Mesodermal cell (in vitro differentiated cells): ENCODE measurements around the gene PTPRN2.

Experiments used
- H3K27ac ChIP-seq: 2 replicates; pipeline ENCODE4 v1.7.0; 2013; ENCODE audit warnings: mild to moderate bottlenecking, low read depth, low read length, moderate library complexity; ENCODE audit not compliant: severe bottlenecking
- H3K36me3 ChIP-seq: 2 replicates; pipeline ENCODE4 v1.7.1; 2013; ENCODE audit warnings: mild to moderate bottlenecking, low read length, moderate library complexity; ENCODE audit not compliant: control insufficient read depth, insufficient read depth
- H3K4me1 ChIP-seq: one replicate; pipeline ENCODE4 v1.7.1; 2013; ENCODE audit warnings: mild to moderate bottlenecking, low read length; ENCODE audit not compliant: insufficient read depth, control insufficient read depth, poor library complexity, severe bottlenecking
- H3K4me3 ChIP-seq: 2 replicates; pipeline ENCODE4 v1.7.0; 2013; ENCODE audit warnings: low read length, control low read depth, mild to moderate bottlenecking; ENCODE audit not compliant: insufficient read depth, poor library complexity, severe bottlenecking; ENCODE audit errors: extremely low read depth
- H3K9me3 ChIP-seq: 2 replicates; pipeline ENCODE4 v1.7.1; 2013; ENCODE audit warnings: mild to moderate bottlenecking, low read length, moderate library complexity; ENCODE audit not compliant: control insufficient read depth
- WGBS, 2 experiments: methylation state at CpG; one replicate each; pipeline ENCODE4 v1.1.5; 2013; ENCODE audit warnings: missing lambda C conversion rate in 2 of 2; ENCODE audit not compliant: insufficient coverage in 2 of 2; 5-methylcytosine and 5-hydroxymethylcytosine counted together

The PTPRN2 gene

DNA sequence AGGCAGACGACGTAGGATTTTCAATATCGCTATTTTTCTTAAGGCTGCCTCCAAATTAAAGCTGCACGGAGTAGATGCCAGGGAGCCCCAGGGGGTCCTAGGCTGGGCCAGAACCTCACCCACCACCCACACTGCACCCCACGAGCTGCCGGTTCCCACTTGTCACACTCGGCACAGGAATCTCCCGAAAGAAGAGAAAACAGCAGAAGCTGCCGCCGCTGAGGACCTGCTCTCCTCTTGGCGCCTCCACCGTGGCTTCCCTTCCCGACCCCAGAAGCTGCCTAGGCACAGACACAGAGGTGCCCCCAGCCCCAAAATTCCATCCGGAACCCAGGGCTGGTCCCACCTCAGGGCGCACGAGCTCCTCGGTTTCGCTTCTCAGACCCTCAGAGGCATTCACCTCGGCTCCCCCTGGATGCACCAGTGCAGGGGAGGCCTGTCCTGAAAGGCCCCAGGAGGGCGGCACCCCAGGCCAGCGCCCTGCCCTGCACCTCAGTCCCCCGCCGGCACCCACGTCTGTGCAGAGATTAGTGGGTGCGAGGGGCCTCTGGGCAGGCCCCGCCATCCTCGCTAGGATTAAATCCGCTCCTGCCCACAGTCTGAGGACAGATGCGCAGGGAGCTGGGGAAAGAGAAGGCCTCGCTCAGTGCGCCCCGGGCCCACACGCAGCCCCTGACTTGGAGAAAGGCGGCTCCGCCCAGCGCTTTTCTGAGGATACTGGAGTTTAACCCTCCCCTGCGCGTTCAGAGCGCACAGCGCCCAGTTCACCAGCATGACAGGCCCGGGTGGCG is 99.2 kb downstream of the PTPRN2 start:
- WGBS, 2 experiments = 88% methylated on average over 36 to 39 of the region's 42 CpGs
- Histone ChIP-seq H3K9me3 (peaks cover 89% of the 10 kb centered on the region), H3K4me1 (no peaks in the 10 kb centered on the region), H3K36me3 (no peaks in the 10 kb centered on the region), H3K27ac (no peak overlapping the region), H3K4me3 (no peak overlapping the region)

- no peak overlapping the region for H3K4me3 ChIP-seq
- peaks cover 92% of the 10 kb centered on the region for H3K9me3 ChIP-seq
- no peaks in the 10 kb centered on the region for H3K4me1 ChIP-seq
- no peak overlapping the region for H3K27ac ChIP-seq
- 89 to 92% methylated on average over 13 to 17 of the region's 18 CpGs for WGBS, 2 experiments
- H3K36me3 ChIP-seq = no peaks in the 10 kb centered on the region
Observed at GRCh38 chr7:158487631-158488151, 99.9 kb downstream of the PTPRN2 start.

DNA sequence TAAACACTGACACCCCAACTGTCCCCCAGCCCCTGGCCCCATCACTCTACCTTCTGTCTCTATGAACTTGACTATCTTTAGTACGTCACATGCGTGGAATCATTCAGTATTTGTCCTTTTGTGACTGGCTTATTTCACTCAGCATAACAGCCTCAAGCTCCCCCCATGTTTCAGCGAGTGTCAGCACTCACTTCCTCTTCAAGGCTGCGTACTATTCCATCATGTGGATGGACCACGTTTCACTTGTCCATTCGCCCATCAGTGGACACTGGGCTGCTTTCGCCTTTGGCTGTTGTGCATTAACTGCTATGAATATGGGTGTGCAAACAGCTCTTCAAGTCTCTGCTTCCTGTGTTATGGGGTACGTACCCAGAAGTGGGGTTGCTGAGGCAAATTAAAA is 100.7 kb downstream of the PTPRN2 start:
- H3K9me3 ChIP-seq = peaks cover 91% of the 10 kb centered on the region
- no peak overlapping the region for H3K4me3 ChIP-seq
- no peak overlapping the region for H3K27ac ChIP-seq
- 70 to 76% methylated on average over 5 of the region's 8 CpGs for WGBS, 2 experiments
- no peaks in the 10 kb centered on the region for H3K4me1 ChIP-seq
- H3K36me3 ChIP-seq = no peaks in the 10 kb centered on the region

DNA sequence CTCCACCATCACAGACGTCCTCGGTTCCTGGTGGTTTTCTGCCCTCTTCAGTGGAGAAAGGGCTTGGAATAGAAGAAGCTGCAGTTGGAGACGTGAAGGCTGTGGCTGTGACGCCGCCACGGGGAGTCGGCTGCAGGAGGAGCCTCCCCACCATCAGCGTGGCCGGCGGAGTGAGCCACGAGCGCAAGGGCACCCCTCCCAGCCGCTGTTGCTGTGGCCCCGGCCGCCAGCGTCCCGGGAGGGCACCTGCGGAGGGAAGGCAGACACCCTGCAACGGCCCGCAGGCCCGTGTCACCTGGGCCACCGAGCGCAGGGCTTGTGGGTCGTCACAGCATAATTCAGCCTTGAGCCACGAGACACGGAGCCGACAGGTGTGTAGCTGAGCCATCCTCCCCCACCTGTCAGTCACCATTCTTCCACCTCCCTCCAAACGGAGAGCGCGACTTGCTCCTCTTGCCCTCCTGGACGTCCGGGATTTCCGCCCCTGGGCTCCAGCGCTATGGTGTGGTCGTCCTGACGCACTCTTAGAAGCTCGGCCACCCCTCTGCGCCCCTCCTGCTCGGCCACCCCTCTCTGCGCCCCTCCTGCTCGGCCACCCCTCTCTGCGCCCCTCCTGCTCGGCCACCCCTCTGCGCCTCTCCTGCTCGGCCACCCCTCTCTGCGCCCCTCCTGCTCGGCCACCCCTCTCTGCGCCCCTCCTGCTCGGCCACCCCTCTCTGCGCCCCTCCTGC is 102.7 kb downstream of the PTPRN2 start:
- H3K4me3 ChIP-seq = no peak overlapping the region
- H3K9me3 ChIP-seq = peaks cover 85% of the 10 kb centered on the region
- H3K4me1 ChIP-seq = no peaks in the 10 kb centered on the region
- H3K36me3 ChIP-seq = no peaks in the 10 kb centered on the region
- WGBS, 2 experiments = 86 to 90% methylated on average over 31 to 40 of the region's 50 CpGs
- no peak overlapping the region for H3K27ac ChIP-seq

DNA sequence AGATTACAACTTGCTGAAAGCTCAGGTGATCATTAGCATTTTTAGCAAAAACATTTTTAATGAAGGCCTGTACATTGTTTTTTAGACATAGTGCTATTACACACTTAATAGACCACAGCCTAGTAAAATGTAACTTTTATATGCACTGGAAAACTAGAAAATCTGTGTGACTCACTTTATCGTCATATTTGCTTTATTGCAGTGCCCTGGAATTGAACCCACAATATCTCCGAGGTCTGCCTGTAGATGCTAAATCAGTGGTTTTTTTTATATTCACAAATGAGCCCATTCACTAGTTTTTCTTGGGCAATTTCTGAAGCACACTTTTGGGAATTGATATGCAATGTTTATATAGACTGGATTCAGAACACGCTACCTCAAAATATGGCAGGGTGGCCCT is 105.1 kb downstream of the PTPRN2 start:
- Histone ChIP-seq H3K9me3 (peaks cover 87% of the 10 kb centered on the region), H3K36me3 (no peaks in the 10 kb centered on the region), H3K4me3 (no peak overlapping the region), H3K4me1 (no peaks in the 10 kb centered on the region), H3K27ac (no peak overlapping the region)
- 86 to 91% methylated on average over 1 to 3 of the region's 3 CpGs for WGBS, 2 experiments

DNA sequence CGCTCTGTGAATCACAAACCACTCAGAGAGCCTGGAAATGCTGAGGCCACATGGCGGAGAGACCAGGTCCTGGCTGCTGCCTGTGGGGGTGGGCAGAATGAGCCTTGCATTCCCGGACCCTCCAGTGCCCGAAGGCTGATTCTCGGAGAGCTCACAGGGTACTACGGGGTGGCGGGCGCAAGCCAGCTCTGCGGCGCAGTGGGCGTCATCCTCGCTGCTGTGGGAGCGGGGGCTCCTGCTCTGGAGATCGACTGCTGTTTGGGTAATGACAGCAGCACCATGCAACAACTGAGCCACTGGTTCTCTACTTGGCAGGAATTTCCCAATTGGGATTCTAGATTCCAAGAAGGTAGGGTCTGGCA is 108.0 kb downstream of the PTPRN2 start:
- Histone ChIP-seq H3K36me3 (no peaks in the 10 kb centered on the region), H3K4me3 (no peak overlapping the region), H3K9me3 (peaks cover 83% of the 10 kb centered on the region), H3K27ac (no peak overlapping the region), H3K4me1 (no peaks in the 10 kb centered on the region)
- WGBS, 2 experiments = 88 to 89% methylated on average over 11 to 12 of the region's 14 CpGs

DNA sequence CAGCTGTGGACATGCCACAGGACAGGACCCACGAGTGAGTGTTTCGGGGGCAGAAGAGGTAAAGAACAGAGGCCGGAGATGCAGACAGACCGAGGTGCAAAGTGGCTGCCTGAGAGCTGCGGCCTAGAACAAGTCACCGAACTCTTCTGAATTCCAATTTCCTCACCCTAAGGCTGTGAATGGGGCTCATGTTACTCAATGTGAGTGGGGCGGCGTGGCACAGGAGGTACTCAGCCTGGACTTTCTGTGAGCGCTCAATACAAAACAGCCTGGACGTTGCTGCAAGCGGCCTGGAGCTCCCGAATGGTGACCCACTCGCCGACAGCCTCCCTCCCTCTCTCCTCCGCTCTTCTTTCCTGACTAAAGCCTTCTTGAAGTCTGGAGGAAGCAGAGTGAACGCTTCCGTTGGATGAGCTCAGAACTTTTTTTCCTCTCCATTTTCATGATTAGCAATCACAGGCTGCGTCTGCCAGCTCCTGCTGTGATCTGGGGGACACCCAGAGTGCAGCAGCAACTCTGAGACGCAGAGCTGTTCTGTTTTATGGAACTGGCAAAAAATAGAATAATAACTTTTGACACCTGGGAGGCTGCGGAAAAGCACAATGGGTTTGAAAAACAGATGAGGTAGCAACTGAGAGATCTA is 108.5 kb downstream of the PTPRN2 start:
- no peaks in the 10 kb centered on the region for H3K36me3 ChIP-seq
- 73 to 83% methylated on average over 17 to 20 of the region's 20 CpGs for WGBS, 2 experiments
- H3K4me3 ChIP-seq = no peak overlapping the region
- H3K9me3 ChIP-seq = peaks cover 83% of the 10 kb centered on the region
- no peak overlapping the region for H3K27ac ChIP-seq
- no peaks in the 10 kb centered on the region for H3K4me1 ChIP-seq

DNA sequence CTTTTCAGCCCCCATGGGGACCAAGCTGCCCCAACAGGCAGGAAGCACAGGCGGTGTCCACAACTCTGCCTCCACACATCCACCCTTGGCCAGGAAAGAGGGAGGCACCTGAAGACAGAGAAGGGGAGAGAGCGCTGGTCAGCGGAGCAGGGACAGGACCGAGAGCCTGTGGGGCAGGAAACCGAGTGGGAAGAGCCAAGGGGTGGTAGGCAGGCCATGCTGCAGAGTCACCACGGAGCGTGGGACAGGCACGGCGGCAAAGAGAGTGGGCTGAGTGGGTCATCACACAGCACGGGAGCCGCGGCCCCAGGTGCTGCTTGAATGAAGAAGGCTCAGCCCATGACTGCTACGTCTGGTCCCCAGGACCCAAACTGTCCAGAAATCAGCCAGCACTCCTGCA is 109.8 kb downstream of the PTPRN2 start:
- WGBS, 2 experiments = 82 to 88% methylated on average over 12 to 13 of the region's 13 CpGs
- Histone ChIP-seq H3K4me1 (no peaks in the 10 kb centered on the region), H3K4me3 (no peak overlapping the region), H3K36me3 (no peaks in the 10 kb centered on the region), H3K27ac (no peak overlapping the region), H3K9me3 (peaks cover 85% of the 10 kb centered on the region)

GRCh38 chr7:158476331-158476932 is 111.2 kb downstream of the PTPRN2 start:
- no peaks in the 10 kb centered on the region for H3K4me1 ChIP-seq
- WGBS, 2 experiments = 81 to 82% methylated on average over 21 to 23 of the region's 24 CpGs
- H3K4me3 ChIP-seq = no peak overlapping the region
- H3K36me3 ChIP-seq = no peaks in the 10 kb centered on the region
- H3K9me3 ChIP-seq = peaks cover 80% of the 10 kb centered on the region
- H3K27ac ChIP-seq = no peak overlapping the region

GRCh38 chr7:158475679-158476052 is 112.0 kb downstream of the PTPRN2 start:
- Histone ChIP-seq H3K36me3 (no peaks in the 10 kb centered on the region), H3K9me3 (peaks cover 80% of the 10 kb centered on the region), H3K27ac (no peak overlapping the region), H3K4me3 (no peak overlapping the region), H3K4me1 (no peaks in the 10 kb centered on the region)
- 75 to 100% methylated on average over 1 to 4 of the region's 6 CpGs for WGBS, 2 experiments
